H9 (cell line): Measurements from ENCODE around the gene TLR3. TPM values are rescaled to one million over a fixed set of nuclear protein-coding genes. Genes with fewer than 3 reads are reported as not detected.
"Not testable (repeated sequence)": the region's sequence is repeated elsewhere in the genome, so short reads cannot be mapped to it uniquely, and the experiment has no call there.

Experiments
- DNase-seq: peaks from one replicate; pipeline ENCODE4 v3.0.0-alpha.2; 2017
- H2AFZ ChIP-seq: one replicate; pipeline ENCODE4 v1.6.1; 2013; ENCODE audit warnings: mild to moderate bottlenecking, low read length, control low read depth, moderate library complexity
- H2AK5ac ChIP-seq: 2 replicates; pipeline ENCODE4 v1.6.1; 2013; ENCODE audit warnings: low read length, control low read depth, mixed read lengths; ENCODE audit not compliant: insufficient read length
- H2BK120ac ChIP-seq: one replicate; pipeline ENCODE4 v1.6.1; 2013; ENCODE audit warnings: low read depth, mild to moderate bottlenecking, low read length, control low read depth, inconsistent platforms; ENCODE audit not compliant: poor library complexity, severe bottlenecking
- H2BK12ac ChIP-seq: 2 replicates; pipeline ENCODE4 v1.6.1; 2013; ENCODE audit warnings: low read length, control low read depth, mixed read lengths, low read depth; ENCODE audit not compliant: insufficient read length
- H2BK15ac ChIP-seq: 2 replicates; pipeline ENCODE4 v1.6.1; 2013; ENCODE audit warnings: low read depth, low read length, control low read depth
- H2BK20ac ChIP-seq: one replicate; pipeline ENCODE4 v1.6.1; 2013; ENCODE audit warnings: low read depth, mild to moderate bottlenecking, low read length, control low read depth, inconsistent platforms; ENCODE audit not compliant: poor library complexity, severe bottlenecking
- H2BK5ac ChIP-seq: 2 replicates; pipeline ENCODE4 v1.6.1; 2013; ENCODE audit warnings: low read length, control low read depth, mixed read lengths; ENCODE audit not compliant: insufficient read length
- H3K14ac ChIP-seq: 2 replicates; pipeline ENCODE4 v1.6.1; 2013; ENCODE audit warnings: low read length, control low read depth; ENCODE audit not compliant: insufficient read depth
- H3K18ac ChIP-seq: 2 replicates; pipeline ENCODE4 v1.6.1; 2013; ENCODE audit warnings: low read depth, mild to moderate bottlenecking, mixed read lengths, low read length, control low read depth; ENCODE audit not compliant: insufficient read length
- H3K23ac ChIP-seq: 2 replicates; pipeline ENCODE4 v1.6.1; 2013; ENCODE audit warnings: low read length, control low read depth, mixed read lengths, low read depth; ENCODE audit not compliant: insufficient read length
- H3K23me2 ChIP-seq: 2 replicates; pipeline ENCODE4 v1.6.1; 2013; ENCODE audit warnings: low read depth, mild to moderate bottlenecking, mixed read lengths, low read length, control low read depth; ENCODE audit not compliant: insufficient read length, poor library complexity, severe bottlenecking
- H3K27ac ChIP-seq: 2 replicates; pipeline ENCODE4 v1.5.1; 2013; ENCODE audit warnings: low read length, control low read depth, mixed read lengths, low read depth; ENCODE audit not compliant: insufficient read length
- H3K27me3 ChIP-seq: 2 replicates; pipeline ENCODE4 v1.6.1; 2013; ENCODE audit warnings: low read length, control low read depth, inconsistent platforms; ENCODE audit not compliant: insufficient read depth
- H3K4ac ChIP-seq: 2 replicates; pipeline ENCODE4 v1.6.1; 2013; ENCODE audit warnings: low read depth, mild to moderate bottlenecking, control low read depth, inconsistent platforms, low read length, moderate library complexity
- H3K4me1 ChIP-seq: 2 replicates; pipeline ENCODE4 v1.6.1; 2013; ENCODE audit warnings: low read length, control low read depth, inconsistent platforms; ENCODE audit not compliant: insufficient read depth
- H3K4me2 ChIP-seq: 2 replicates; pipeline ENCODE4 v1.6.1; 2013; ENCODE audit warnings: low read length, control low read depth, mixed read lengths; ENCODE audit not compliant: insufficient read length, insufficient read depth
- H3K56ac ChIP-seq: 2 replicates; pipeline ENCODE4 v1.6.1; 2013; ENCODE audit warnings: low read depth, mild to moderate bottlenecking, mixed read lengths, low read length, control low read depth; ENCODE audit not compliant: insufficient read length
- H3K79me1 ChIP-seq: 2 replicates; pipeline ENCODE4 v1.6.1; 2013; ENCODE audit warnings: low read depth, mild to moderate bottlenecking, moderate library complexity, low read length, control low read depth, inconsistent platforms; ENCODE audit not compliant: insufficient read depth, poor library complexity, severe bottlenecking
- H3K79me2 ChIP-seq: 2 replicates; pipeline ENCODE4 v1.6.1; 2013; ENCODE audit warnings: low read length, control low read depth, inconsistent platforms; ENCODE audit not compliant: insufficient read depth
- H3K9ac ChIP-seq: 2 replicates; pipeline ENCODE4 v1.6.1; 2013; ENCODE audit warnings: low read length, control low read depth, mixed read lengths; ENCODE audit not compliant: insufficient read length; ENCODE audit errors: extremely low read depth
- H3K9me3 ChIP-seq: one replicate; pipeline ENCODE4 v1.6.1; 2013; ENCODE audit warnings: low read depth, low read length, inconsistent platforms; ENCODE audit not compliant: control insufficient read depth
- H3T11ph ChIP-seq: one replicate; pipeline ENCODE4 v1.6.1; 2013; ENCODE audit warnings: mild to moderate bottlenecking, low read length, control low read depth, inconsistent platforms
- H4K20me1 ChIP-seq: one replicate; pipeline ENCODE4 v1.6.1; 2013; ENCODE audit not compliant: control insufficient read depth, insufficient read length, insufficient read depth
- H4K5ac ChIP-seq: 2 replicates; pipeline ENCODE4 v1.6.1; 2013; ENCODE audit warnings: low read depth, mild to moderate bottlenecking, mixed read lengths, low read length, control low read depth; ENCODE audit not compliant: insufficient read length
- H4K8ac ChIP-seq: replicated peaks from 2 replicates; pipeline ENCODE4 v1.6.1; 2013; ENCODE audit warnings: low read length, control low read depth, mixed read lengths, low read depth; ENCODE audit not compliant: insufficient read length
- H4K91ac ChIP-seq: 2 replicates; pipeline ENCODE4 v1.6.1; 2013; ENCODE audit warnings: low read depth, mild to moderate bottlenecking, moderate library complexity, mixed read lengths, low read length, control low read depth; ENCODE audit not compliant: insufficient read length
- H3K27ac Mint-ChIP-seq, 3 experiments: 2 replicates in 2 of 3; 3 replicates in 1 of 3; pipeline ENCODE4 v1.8.0; 2020 to 2021; ENCODE audit warnings: mixed read lengths in 3 of 3, mild to moderate bottlenecking in 1 of 3, moderate library complexity in 1 of 3
- H3K27me3 Mint-ChIP-seq: 2 replicates; pipeline ENCODE4 v1.8.0; 2021; ENCODE audit warnings: low read depth, mild to moderate bottlenecking, moderate library complexity, mixed read lengths
- H3K36me3 Mint-ChIP-seq, 3 experiments: 2 replicates in 2 of 3; 3 replicates in 1 of 3; pipeline ENCODE4 v1.8.0; 2020 to 2021; ENCODE audit warnings: low read depth in 3 of 3, mixed read lengths in 3 of 3; ENCODE audit not compliant: insufficient read depth in 1 of 3
- H3K4me1 Mint-ChIP-seq, 2 experiments: 2 replicates each; pipeline ENCODE4 v1.8.0; 2020; ENCODE audit warnings: mixed read lengths in 2 of 2
- H3K4me3 Mint-ChIP-seq, 2 experiments: 2 replicates in 1 of 2; 3 replicates in 1 of 2; pipeline ENCODE4 v1.8.0; 2020 to 2021; ENCODE audit warnings: mild to moderate bottlenecking in 2 of 2, mixed read lengths in 2 of 2, moderate library complexity in 1 of 2
- H3K9me3 Mint-ChIP-seq, 2 experiments: 2 replicates in 1 of 2; 3 replicates in 1 of 2; pipeline ENCODE4 v1.8.0; 2020; ENCODE audit warnings: mild to moderate bottlenecking in 2 of 2, mixed read lengths in 2 of 2, moderate library complexity in 1 of 2
- WGBS: extraction: QIAGEN DNeasy Blood & Tissue Kit; methylation state at CpG from one replicate; pipeline ENCODE4 v1.1.7; 2013; ENCODE audit warnings: missing lambda C conversion rate, low lambda C conversion rate, mixed read lengths; ENCODE audit not compliant: insufficient read length; ENCODE audit errors: extremely low coverage; 5-methylcytosine and 5-hydroxymethylcytosine counted together
- total RNA-seq: library from RNA; stranded (reverse); gene quantifications from 2 replicates; pipeline ENCODE4 v1.2.1, GENCODE V29; 2021

TLR3 gene
- total RNA-seq, 1 experiment from 2014 or later: 0.92 TPM

DNA sequence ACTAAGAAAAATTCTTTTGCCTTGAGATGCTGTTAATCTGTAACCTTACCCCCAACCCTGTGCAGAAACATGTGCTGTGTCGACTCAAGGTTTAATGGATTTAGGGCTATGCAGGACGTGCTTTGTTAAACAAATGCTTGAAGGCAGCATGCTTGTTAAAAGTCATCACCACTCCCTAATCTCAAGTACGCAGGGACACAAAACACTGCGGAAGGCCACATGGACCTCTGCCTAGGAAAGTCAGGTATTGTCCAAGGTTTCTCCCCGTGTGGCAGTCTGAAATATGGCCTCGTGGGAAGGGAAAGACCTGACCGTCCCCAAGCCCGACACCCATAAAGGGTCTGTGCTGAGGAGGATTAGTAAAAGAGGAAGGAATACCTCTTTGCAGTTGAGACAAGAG is 18.8 kb upstream of the TLR3 start:
- peaks cover 0 to 10% (median 8%) of the 10 kb centered on the region in 3 experiments; a peak in 3 of 7 replicates for H3K36me3 Mint-ChIP-seq
- H3K9me3 Mint-ChIP-seq: peaks cover 13 to 14% of the 10 kb centered on the region in 2 experiments
- H4K5ac ChIP-seq, H3K9me3 ChIP-seq, H3K4me1 ChIP-seq, H3K18ac ChIP-seq, H3K79me1 ChIP-seq, H3K27ac Mint-ChIP-seq, H3K27me3 Mint-ChIP-seq, H3K27me3 ChIP-seq, H2BK20ac ChIP-seq, H3K4ac ChIP-seq, H3K4me3 Mint-ChIP-seq, H4K20me1 ChIP-seq, H3K14ac ChIP-seq, H3K23ac ChIP-seq, H3K56ac ChIP-seq, H2BK12ac ChIP-seq, H2BK15ac ChIP-seq, H2AFZ ChIP-seq, H4K91ac ChIP-seq, DNase-seq, H3K79me2 ChIP-seq, H3K23me2 ChIP-seq, H2BK120ac ChIP-seq, H2BK5ac ChIP-seq, H2AK5ac ChIP-seq, H3K9ac ChIP-seq, H3K4me2 ChIP-seq, H4K8ac ChIP-seq, H3T11ph ChIP-seq, H3K27ac ChIP-seq: not testable (repeated sequence)
- H3K4me1 Mint-ChIP-seq: peaks cover 2 to 13% of the 10 kb centered on the region in 2 experiments; a peak in 2 of 4 replicates
- no CpG with 5 or more reads among the region's 8 CpGs for WGBS
